ENCODE results near the gene RTN4R. TPM values are rescaled to one million over a fixed set of nuclear protein-coding genes. Genes with fewer than 3 reads are reported as not detected.
"Not testable (repeated sequence)": the region's sequence is repeated elsewhere in the genome, so short reads cannot be mapped to it uniquely, and the experiment has no call there.

The RTN4R gene
- polyA plus RNA-seq, 2 donors = 1.9 to 2.5 TPM

DNA sequence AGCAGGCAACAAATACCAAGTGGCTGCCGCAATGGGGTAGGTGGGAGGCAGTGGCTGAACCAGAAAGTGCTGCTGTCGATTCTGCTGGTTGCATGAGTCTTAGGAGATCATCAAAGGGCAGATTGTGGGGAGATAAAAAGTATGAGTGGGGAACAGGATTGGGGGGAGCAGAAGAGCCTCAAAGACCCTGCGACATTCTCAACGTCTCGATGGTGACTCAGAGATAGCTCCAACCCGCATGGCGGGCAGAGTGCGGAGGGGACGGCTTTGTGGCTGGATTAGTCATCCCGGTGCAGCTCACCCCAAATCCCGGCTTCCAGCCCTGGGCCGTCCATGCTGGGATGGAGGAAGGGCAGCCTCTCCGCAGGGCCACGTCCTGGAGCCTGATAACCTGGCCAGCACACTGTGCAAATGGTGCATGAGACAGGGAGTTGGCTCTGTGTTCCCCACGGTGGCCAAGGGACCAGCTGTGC lies 11.6 kb upstream of the RTN4R start:
- no peaks in the 10 kb centered on the region for H3K4me1 ChIP-seq (ENCODE audit: control insufficient read depth in 2 of 2, insufficient read depth in 2 of 2, low read length in 1 of 2)
- no peaks in the 10 kb centered on the region for H3K36me3 ChIP-seq (ENCODE audit: control insufficient read depth in 2 of 2, insufficient read depth in 2 of 2, low read length in 1 of 2)
- no peaks in the 10 kb centered on the region for H3K9me3 ChIP-seq (ENCODE audit: control insufficient read depth in 2 of 2, insufficient read depth in 1 of 2, low read depth in 1 of 2, low read length in 1 of 2)
- H3K4me3 ChIP-seq (ENCODE audit: low read depth in 1 of 2, low read length in 2 of 2) = no peak overlapping the region
- 54 to 64% methylated on average over 14 to 15 of the region's 15 CpGs for WGBS, 2 donors
- H3K27ac ChIP-seq (ENCODE audit: low read depth in 2 of 2, low read length in 1 of 2) = no peak overlapping the region
- H3K27me3 ChIP-seq (ENCODE audit: control insufficient read depth in 1 of 2, insufficient read depth in 2 of 2, low read length in 2 of 2) = no peaks in the 10 kb centered on the region

DNA sequence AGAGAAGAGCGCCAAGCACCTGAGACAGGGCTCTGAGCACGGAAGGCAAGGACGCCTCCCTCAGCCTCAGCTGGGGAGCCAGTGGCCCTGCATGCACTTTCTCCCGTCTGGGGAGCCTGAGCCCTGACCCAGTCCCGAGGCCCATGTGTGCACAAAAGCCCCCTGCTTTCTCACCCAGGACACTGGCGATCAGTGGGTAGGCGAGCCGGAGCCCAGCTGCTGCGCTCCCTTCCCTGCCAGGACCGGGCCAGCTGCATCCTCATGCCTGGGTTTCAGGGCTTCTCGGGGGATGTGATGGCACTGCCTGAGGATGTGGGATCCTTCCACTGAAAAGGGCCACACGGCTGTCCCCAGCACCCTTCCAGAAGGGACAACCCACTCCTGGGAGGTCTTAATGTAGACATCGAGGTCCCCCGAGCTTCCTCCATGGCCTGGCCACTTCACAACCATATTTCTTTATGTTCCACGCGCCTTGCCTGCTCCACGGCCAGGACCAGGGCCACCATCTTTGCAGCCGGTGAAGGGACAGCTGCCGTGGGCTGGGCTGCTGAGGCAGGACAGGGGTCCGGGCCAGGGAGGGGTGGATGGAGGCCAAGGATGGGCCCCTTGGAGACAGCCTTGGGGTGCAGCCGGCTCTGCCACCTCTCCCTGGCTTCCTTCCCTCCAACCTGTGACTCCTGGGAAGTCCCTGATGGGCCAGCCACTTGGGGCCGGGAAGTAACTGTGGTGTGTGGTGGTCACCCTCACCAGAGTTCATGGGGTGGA lies 10.8 kb upstream of the RTN4R start:
- H3K9me3 ChIP-seq (ENCODE audit: control insufficient read depth in 2 of 2, insufficient read depth in 1 of 2, low read depth in 1 of 2, low read length in 1 of 2); H3K36me3 ChIP-seq (ENCODE audit: control insufficient read depth in 2 of 2, insufficient read depth in 2 of 2, low read length in 1 of 2); H3K4me3 ChIP-seq (ENCODE audit: low read depth in 1 of 2, low read length in 2 of 2); H3K4me1 ChIP-seq (ENCODE audit: control insufficient read depth in 2 of 2, insufficient read depth in 2 of 2, low read length in 1 of 2); H3K27ac ChIP-seq (ENCODE audit: low read depth in 2 of 2, low read length in 1 of 2); H3K27me3 ChIP-seq (ENCODE audit: control insufficient read depth in 1 of 2, insufficient read depth in 2 of 2, low read length in 2 of 2): not testable (repeated sequence)
- 84 to 87% methylated on average over 14 to 22 of the region's 22 CpGs for WGBS, 2 donors

DNA sequence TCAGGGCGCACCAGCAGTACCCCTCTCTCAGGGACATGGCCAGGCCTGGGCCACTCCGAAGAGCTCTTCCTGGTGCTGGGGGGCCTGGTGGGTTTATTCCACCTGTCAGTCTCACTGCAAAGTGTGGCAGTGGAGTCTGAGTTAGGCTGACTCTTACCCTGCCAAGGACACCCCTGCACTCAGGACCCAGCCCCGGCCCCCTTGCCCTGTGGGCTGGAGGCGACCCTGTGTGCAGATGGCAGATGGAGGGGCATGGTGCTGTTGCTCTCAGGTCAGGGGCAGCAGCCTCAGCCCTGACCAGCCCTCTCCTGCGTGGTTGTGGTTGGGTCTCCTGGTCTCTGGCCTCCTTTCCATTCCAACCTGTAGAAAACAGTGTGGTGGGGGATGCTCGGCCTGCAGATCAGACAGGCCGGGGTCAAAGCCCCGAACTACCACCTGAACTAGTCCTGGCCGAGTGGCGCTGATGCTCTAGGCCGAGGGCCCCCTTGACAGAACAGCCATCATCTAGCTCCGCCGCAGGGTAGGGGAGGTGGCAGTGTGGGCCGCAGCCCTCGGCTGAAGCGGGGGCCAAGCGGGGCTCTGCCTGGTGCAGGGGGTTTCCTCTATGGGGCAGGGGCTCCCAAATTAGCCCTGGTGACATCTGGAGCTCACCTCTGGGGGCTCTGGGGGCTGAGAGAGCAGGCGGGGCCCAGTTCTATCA lies 10.0 kb upstream of the RTN4R start:
- H3K27ac ChIP-seq (ENCODE audit: low read depth in 2 of 2, low read length in 1 of 2); H3K36me3 ChIP-seq (ENCODE audit: control insufficient read depth in 2 of 2, insufficient read depth in 2 of 2, low read length in 1 of 2); H3K4me3 ChIP-seq (ENCODE audit: low read depth in 1 of 2, low read length in 2 of 2); H3K9me3 ChIP-seq (ENCODE audit: control insufficient read depth in 2 of 2, insufficient read depth in 1 of 2, low read depth in 1 of 2, low read length in 1 of 2); H3K4me1 ChIP-seq (ENCODE audit: control insufficient read depth in 2 of 2, insufficient read depth in 2 of 2, low read length in 1 of 2); H3K27me3 ChIP-seq (ENCODE audit: control insufficient read depth in 1 of 2, insufficient read depth in 2 of 2, low read length in 2 of 2): not testable (repeated sequence)
- WGBS, 2 donors = 82 to 85% methylated on average over 16 to 17 of the region's 18 CpGs

DNA sequence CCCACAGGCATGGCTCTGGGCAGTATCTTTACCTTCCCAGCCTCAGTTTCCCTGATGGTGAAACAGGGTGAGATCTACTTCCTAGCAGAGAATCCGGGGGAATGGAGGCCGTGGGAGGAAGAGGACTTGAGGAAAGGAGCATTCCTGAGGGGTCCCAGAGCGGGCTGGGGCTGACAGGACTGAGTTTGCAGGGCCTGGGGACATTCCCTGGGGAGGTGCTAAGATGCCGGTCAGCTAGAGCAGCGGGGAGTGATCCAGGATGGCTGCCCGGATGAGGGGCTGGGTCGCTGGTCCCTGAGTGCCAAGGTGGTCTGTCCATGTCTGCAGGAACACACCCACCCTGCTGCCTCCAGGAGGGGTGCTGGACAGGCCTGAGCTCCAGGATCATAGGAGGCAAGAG lies 8.3 kb upstream of the RTN4R start:
- no peaks in the 10 kb centered on the region for H3K9me3 ChIP-seq (ENCODE audit: control insufficient read depth in 2 of 2, insufficient read depth in 1 of 2, low read depth in 1 of 2, low read length in 1 of 2)
- no peak overlapping the region for H3K4me3 ChIP-seq (ENCODE audit: low read depth in 1 of 2, low read length in 2 of 2)
- peaks cover 0 to 4% of the 10 kb centered on the region in 2 donors for H3K4me1 ChIP-seq (ENCODE audit: control insufficient read depth in 2 of 2, insufficient read depth in 2 of 2, low read length in 1 of 2)
- H3K27me3 ChIP-seq (ENCODE audit: control insufficient read depth in 1 of 2, insufficient read depth in 2 of 2, low read length in 2 of 2) = no peaks in the 10 kb centered on the region
- WGBS, 2 donors = 77 to 85% methylated on average over 7 of the region's 7 CpGs
- no peak overlapping the region for H3K27ac ChIP-seq (ENCODE audit: low read depth in 2 of 2, low read length in 1 of 2)
- H3K36me3 ChIP-seq (ENCODE audit: control insufficient read depth in 2 of 2, insufficient read depth in 2 of 2, low read length in 1 of 2) = no peaks in the 10 kb centered on the region

DNA sequence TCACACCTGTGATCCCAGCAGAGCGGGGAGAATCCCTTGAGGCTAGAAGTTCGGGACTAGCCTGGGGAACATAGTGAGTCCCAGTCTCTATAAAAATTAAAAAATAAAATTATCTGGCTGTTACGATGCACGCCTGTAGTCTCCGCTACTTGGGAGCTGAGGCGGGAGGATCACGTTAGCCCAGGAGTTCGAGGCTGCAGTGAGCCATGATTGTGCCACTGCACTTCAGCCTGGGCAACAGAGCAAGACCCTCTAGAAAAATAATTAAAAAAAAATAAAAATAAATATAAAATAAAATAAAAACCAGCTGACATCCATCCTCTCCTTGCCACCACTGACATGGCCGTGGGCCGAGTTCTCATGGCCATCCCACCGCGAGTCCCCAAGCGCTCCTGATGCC lies 7.7 kb upstream of the RTN4R start:
- no peaks in the 10 kb centered on the region for H3K9me3 ChIP-seq (ENCODE audit: control insufficient read depth in 2 of 2, insufficient read depth in 1 of 2, low read depth in 1 of 2, low read length in 1 of 2)
- WGBS, 2 donors = 94 to 95% methylated on average over 13 of the region's 13 CpGs
- H3K4me1 ChIP-seq (ENCODE audit: control insufficient read depth in 2 of 2, insufficient read depth in 2 of 2, low read length in 1 of 2) = peaks cover 0 to 4% of the 10 kb centered on the region in 2 donors
- H3K27ac ChIP-seq (ENCODE audit: low read depth in 2 of 2, low read length in 1 of 2) = no peak overlapping the region
- H3K4me3 ChIP-seq (ENCODE audit: low read depth in 1 of 2, low read length in 2 of 2) = no peak overlapping the region
- no peaks in the 10 kb centered on the region for H3K27me3 ChIP-seq (ENCODE audit: control insufficient read depth in 1 of 2, insufficient read depth in 2 of 2, low read length in 2 of 2)
- no peaks in the 10 kb centered on the region for H3K36me3 ChIP-seq (ENCODE audit: control insufficient read depth in 2 of 2, insufficient read depth in 2 of 2, low read length in 1 of 2)

DNA sequence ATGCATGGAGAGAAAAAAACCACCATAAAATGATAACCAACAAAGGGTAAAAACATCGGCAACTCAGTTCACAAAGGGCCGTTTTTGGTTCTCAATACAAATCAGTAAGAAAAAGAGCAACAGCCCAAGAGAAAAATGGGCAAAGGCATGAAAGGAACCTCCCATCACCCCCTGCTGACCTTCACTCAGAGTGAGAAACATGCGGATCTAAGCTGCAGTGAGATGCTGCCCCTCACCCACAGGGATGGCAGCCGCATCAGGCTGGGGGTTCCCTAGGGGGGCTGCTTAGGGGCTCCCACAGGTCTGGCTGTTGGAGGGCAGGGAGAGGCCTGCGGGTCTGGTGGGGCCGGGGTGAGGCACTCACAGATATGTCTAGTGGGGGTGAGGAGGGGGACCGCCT lies 7.2 kb upstream of the RTN4R start:
- not testable (repeated sequence) for H3K27ac ChIP-seq (ENCODE audit: low read depth in 2 of 2, low read length in 1 of 2); H3K36me3 ChIP-seq (ENCODE audit: control insufficient read depth in 2 of 2, insufficient read depth in 2 of 2, low read length in 1 of 2); H3K27me3 ChIP-seq (ENCODE audit: control insufficient read depth in 1 of 2, insufficient read depth in 2 of 2, low read length in 2 of 2); H3K4me1 ChIP-seq (ENCODE audit: control insufficient read depth in 2 of 2, insufficient read depth in 2 of 2, low read length in 1 of 2); H3K9me3 ChIP-seq (ENCODE audit: control insufficient read depth in 2 of 2, insufficient read depth in 1 of 2, low read depth in 1 of 2, low read length in 1 of 2); H3K4me3 ChIP-seq (ENCODE audit: low read depth in 1 of 2, low read length in 2 of 2)
- WGBS, 2 donors = 79 to 83% methylated on average over 5 of the region's 7 CpGs

DNA sequence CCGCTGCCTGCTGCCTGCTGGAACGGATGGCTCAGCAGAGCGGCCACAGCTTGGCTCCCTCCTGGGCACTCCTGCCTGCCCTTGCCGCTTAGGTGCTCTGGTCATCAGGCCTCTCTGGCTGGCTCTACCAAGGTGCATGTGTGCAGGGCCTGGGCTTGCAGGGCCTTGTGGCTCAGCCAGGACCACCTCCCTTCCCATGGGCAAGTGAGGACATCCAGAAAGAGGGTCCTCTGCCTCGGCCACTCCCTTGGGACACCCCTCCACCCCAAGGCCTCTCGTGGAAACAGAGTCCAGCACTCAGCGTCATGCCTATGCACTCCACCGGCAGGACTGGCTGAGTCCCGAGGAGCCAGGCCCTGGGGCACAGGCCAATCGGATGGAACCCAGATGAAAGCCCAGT lies 6.3 kb upstream of the RTN4R start:
- not testable (repeated sequence) for H3K4me1 ChIP-seq (ENCODE audit: control insufficient read depth in 2 of 2, insufficient read depth in 2 of 2, low read length in 1 of 2); H3K36me3 ChIP-seq (ENCODE audit: control insufficient read depth in 2 of 2, insufficient read depth in 2 of 2, low read length in 1 of 2); H3K27ac ChIP-seq (ENCODE audit: low read depth in 2 of 2, low read length in 1 of 2); H3K27me3 ChIP-seq (ENCODE audit: control insufficient read depth in 1 of 2, insufficient read depth in 2 of 2, low read length in 2 of 2); H3K9me3 ChIP-seq (ENCODE audit: control insufficient read depth in 2 of 2, insufficient read depth in 1 of 2, low read depth in 1 of 2, low read length in 1 of 2); H3K4me3 ChIP-seq (ENCODE audit: low read depth in 1 of 2, low read length in 2 of 2)
- WGBS, 2 donors = 81 to 93% methylated on average over 7 to 9 of the region's 10 CpGs

DNA sequence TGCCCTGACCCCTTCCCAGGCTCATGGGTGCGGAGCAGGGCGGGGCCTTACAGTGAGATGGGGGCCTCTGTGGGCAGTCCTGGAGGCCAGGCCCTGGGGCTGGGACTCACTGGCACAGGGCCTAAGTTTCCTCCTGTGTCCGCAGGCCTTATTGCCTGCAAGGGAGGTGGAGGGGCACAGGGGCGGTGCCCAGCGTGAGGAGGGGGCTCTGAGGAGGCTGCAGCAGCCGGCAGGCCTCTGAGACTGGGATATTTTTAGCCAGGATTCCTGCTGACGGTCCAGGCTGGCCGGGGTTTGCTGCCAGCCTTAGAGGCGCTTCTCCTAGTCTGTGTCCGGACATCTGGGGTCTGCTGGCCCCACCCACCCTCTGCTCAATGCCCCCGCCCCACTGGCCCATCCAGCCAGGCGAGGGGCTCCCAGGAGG lies 5.7 kb upstream of the RTN4R start:
- 44 to 48% methylated on average over 12 of the region's 12 CpGs for WGBS, 2 donors
- no peak overlapping the region for H3K27ac ChIP-seq (ENCODE audit: low read depth in 2 of 2, low read length in 1 of 2)
- H3K9me3 ChIP-seq (ENCODE audit: control insufficient read depth in 2 of 2, insufficient read depth in 1 of 2, low read depth in 1 of 2, low read length in 1 of 2) = no peaks in the 10 kb centered on the region
- no peak overlapping the region for H3K4me3 ChIP-seq (ENCODE audit: low read depth in 1 of 2, low read length in 2 of 2)
- no peaks in the 10 kb centered on the region for H3K36me3 ChIP-seq (ENCODE audit: control insufficient read depth in 2 of 2, insufficient read depth in 2 of 2, low read length in 1 of 2)
- H3K4me1 ChIP-seq (ENCODE audit: control insufficient read depth in 2 of 2, insufficient read depth in 2 of 2, low read length in 1 of 2) = peaks cover 0 to 4% of the 10 kb centered on the region in 2 donors
- H3K27me3 ChIP-seq (ENCODE audit: control insufficient read depth in 1 of 2, insufficient read depth in 2 of 2, low read length in 2 of 2) = no peaks in the 10 kb centered on the region

DNA sequence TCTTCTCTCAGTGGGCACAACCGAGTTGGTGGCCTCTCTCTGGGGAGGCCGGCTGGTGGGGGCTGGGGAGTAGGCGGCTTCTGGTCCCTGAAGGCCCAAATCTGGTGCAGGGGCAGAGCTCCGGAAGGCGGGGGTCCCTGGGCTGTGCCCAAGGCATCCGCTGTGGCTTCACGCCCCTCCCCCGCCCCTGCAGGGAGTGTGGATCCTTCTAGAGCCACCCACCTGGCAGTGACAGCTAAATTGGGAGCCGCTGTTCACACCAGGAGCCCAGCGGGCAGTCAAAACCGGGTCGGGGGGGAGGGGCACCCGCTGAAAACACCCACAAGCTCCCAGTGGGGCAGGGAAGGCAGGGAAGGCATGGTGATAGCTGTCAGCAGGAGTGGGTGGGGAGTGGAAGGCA lies 4.6 kb upstream of the RTN4R start:
- Histone ChIP-seq H3K4me1 (ENCODE audit: control insufficient read depth in 2 of 2, insufficient read depth in 2 of 2, low read length in 1 of 2) (peaks cover 0 to 4% of the 10 kb centered on the region in 2 donors), H3K4me3 (ENCODE audit: low read depth in 1 of 2, low read length in 2 of 2) (no peak overlapping the region), H3K36me3 (ENCODE audit: control insufficient read depth in 2 of 2, insufficient read depth in 2 of 2, low read length in 1 of 2) (no peaks in the 10 kb centered on the region), H3K27me3 (ENCODE audit: control insufficient read depth in 1 of 2, insufficient read depth in 2 of 2, low read length in 2 of 2) (peaks cover 0 to 2% of the 10 kb centered on the region in 2 donors), H3K27ac (ENCODE audit: low read depth in 2 of 2, low read length in 1 of 2) (no peak overlapping the region), H3K9me3 (ENCODE audit: control insufficient read depth in 2 of 2, insufficient read depth in 1 of 2, low read depth in 1 of 2, low read length in 1 of 2) (no peaks in the 10 kb centered on the region)
- WGBS, 2 donors = 85 to 87% methylated on average over 12 to 13 of the region's 13 CpGs

DNA sequence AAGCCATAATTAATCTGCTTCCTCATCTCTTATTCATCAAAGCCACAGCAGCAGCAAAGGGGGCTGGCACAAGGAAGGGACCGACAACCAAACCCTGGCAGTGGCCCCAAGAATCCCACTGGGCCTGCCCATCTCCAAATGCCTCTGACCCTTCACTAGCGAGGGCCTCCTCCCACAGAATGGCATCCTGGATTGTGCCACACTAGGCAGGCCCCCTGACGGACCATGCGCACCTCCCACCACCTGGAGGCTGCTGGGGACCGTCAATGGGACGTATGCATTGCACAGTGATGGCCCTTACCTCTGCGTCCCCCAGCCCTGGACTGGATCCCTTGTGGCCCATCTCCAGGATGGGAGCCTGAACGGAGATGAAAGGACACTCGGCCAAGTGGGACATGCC lies 4.1 kb upstream of the RTN4R start:
- Histone ChIP-seq H3K27ac (ENCODE audit: low read depth in 2 of 2, low read length in 1 of 2) (no peak overlapping the region), H3K4me3 (ENCODE audit: low read depth in 1 of 2, low read length in 2 of 2) (no peak overlapping the region), H3K4me1 (ENCODE audit: control insufficient read depth in 2 of 2, insufficient read depth in 2 of 2, low read length in 1 of 2) (peaks cover 0 to 6% of the 10 kb centered on the region in 2 donors), H3K27me3 (ENCODE audit: control insufficient read depth in 1 of 2, insufficient read depth in 2 of 2, low read length in 2 of 2) (peaks cover 0 to 4% of the 10 kb centered on the region in 2 donors), H3K9me3 (ENCODE audit: control insufficient read depth in 2 of 2, insufficient read depth in 1 of 2, low read depth in 1 of 2, low read length in 1 of 2) (no peaks in the 10 kb centered on the region), H3K36me3 (ENCODE audit: control insufficient read depth in 2 of 2, insufficient read depth in 2 of 2, low read length in 1 of 2) (no peaks in the 10 kb centered on the region)
- WGBS, 2 donors = 93 to 94% methylated on average over 9 of the region's 9 CpGs

Data from esophagus (tissue), 2 donors.